HEK293 (cell line): ENCODE results near the gene PRAC2.

Experiments
- MYNN ChIP-seq: fragments of 450-650 bp; formaldehyde crosslinking; IDR thresholded peaks from 2 replicates; pipeline ENCODE4 v1.5.1; 2016; ENCODE audit warnings: missing biosample characterization, missing genetic modification characterization, borderline replicate concordance
- SCRT1 ChIP-seq: fragments of 450-650 bp; formaldehyde crosslinking; IDR thresholded peaks from 2 replicates; pipeline ENCODE4 v1.5.1; 2016; ENCODE audit warnings: missing biosample characterization, missing genetic modification characterization, borderline replicate concordance
- ZNF121 ChIP-seq: fragments of 450-650 bp; formaldehyde crosslinking; IDR thresholded peaks from 2 replicates; pipeline ENCODE4 v1.5.1; 2016; ENCODE audit warnings: missing biosample characterization, missing genetic modification characterization
- ZNF16 ChIP-seq: fragments of 450-650 bp; formaldehyde crosslinking; IDR thresholded peaks from 2 replicates; pipeline ENCODE4 v1.5.1; 2016; ENCODE audit warnings: low read depth, missing biosample characterization, missing genetic modification characterization
- ZNF280C ChIP-seq: fragments of 450-650 bp; formaldehyde crosslinking; IDR thresholded peaks from 2 replicates; pipeline ENCODE4 v1.5.1; 2016; ENCODE audit warnings: missing biosample characterization, missing genetic modification characterization
- ZNF654 ChIP-seq: fragments of 450-650 bp; formaldehyde crosslinking; IDR thresholded peaks from 2 replicates; pipeline ENCODE4 v1.5.1; 2016; ENCODE audit warnings: low read depth, missing biosample characterization, missing genetic modification characterization
- ZNF792 ChIP-seq: fragments of 450-650 bp; formaldehyde crosslinking; IDR thresholded peaks from 2 replicates; pipeline ENCODE4 v1.5.1; 2016; ENCODE audit warnings: missing biosample characterization, missing genetic modification characterization
- TF ChIP-seq, protein P1 (sequence below): fragments of 450-650 bp; formaldehyde crosslinking; IDR thresholded peaks from 2 replicates; pipeline ENCODE4 v1.5.1; 2016; ENCODE audit warnings: missing biosample characterization, missing genetic modification characterization
- TF ChIP-seq, protein P2 (sequence below): fragments of 450-650 bp; formaldehyde crosslinking; IDR thresholded peaks from 2 replicates; pipeline ENCODE4 v1.5.1; 2016; ENCODE audit warnings: missing biosample characterization, missing genetic modification characterization
- TF ChIP-seq, protein P3 (sequence below): fragments of 450-650 bp; formaldehyde crosslinking; IDR thresholded peaks from 2 replicates; pipeline ENCODE4 v1.5.1; 2016; ENCODE audit warnings: missing biosample characterization, missing genetic modification characterization

- TF ChIP-seq ZNF654 (tag by site-specific recombination) = no peak
- no peak for TF ChIP-seq ZNF280C (tag by site-specific recombination)
- TF ChIP-seq SCRT1 (tag by site-specific recombination) = no peak
- TF ChIP-seq, protein P1, sequence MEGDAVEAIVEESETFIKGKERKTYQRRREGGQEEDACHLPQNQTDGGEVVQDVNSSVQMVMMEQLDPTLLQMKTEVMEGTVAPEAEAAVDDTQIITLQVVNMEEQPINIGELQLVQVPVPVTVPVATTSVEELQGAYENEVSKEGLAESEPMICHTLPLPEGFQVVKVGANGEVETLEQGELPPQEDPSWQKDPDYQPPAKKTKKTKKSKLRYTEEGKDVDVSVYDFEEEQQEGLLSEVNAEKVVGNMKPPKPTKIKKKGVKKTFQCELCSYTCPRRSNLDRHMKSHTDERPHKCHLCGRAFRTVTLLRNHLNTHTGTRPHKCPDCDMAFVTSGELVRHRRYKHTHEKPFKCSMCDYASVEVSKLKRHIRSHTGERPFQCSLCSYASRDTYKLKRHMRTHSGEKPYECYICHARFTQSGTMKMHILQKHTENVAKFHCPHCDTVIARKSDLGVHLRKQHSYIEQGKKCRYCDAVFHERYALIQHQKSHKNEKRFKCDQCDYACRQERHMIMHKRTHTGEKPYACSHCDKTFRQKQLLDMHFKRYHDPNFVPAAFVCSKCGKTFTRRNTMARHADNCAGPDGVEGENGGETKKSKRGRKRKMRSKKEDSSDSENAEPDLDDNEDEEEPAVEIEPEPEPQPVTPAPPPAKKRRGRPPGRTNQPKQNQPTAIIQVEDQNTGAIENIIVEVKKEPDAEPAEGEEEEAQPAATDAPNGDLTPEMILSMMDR = no peak
- TF ChIP-seq ZNF792 (tag by site-specific recombination) = no peak
- no peak for TF ChIP-seq ZNF121
- TF ChIP-seq, protein P2, sequence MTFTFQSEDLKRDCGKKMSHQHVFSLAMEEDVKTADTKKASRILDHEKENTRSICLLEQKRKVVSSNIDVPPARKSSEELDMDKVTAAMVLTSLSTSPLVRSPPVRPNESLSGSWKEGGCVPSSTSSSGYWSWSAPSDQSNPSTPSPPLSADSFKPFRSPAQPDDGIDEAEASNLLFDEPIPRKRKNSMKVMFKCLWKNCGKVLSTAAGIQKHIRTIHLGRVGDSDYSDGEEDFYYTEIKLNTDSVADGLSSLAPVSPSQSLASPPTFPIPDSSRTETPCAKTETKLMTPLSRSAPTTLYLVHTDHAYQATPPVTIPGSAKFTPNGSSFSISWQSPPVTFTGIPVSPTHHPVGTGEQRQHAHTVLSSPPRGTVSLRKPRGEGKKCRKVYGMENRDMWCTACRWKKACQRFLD (tag by site-specific recombination) = no peak
- TF ChIP-seq, protein P3, sequence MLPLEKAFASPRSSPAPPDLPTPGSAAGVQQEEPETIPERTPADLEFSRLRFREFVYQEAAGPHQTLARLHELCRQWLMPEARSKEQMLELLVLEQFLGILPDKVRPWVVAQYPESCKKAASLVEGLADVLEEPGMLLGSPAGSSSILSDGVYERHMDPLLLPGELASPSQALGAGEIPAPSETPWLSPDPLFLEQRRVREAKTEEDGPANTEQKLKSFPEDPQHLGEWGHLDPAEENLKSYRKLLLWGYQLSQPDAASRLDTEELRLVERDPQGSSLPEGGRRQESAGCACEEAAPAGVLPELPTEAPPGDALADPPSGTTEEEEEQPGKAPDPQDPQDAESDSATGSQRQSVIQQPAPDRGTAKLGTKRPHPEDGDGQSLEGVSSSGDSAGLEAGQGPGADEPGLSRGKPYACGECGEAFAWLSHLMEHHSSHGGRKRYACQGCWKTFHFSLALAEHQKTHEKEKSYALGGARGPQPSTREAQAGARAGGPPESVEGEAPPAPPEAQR (tag by site-specific recombination) = no peak
- no peak for TF ChIP-seq ZNF16 (tag by site-specific recombination)
- TF ChIP-seq MYNN (tag by site-specific recombination) = no peak
Measured at GRCh38 chr17:48720266-48721008, 2.5 kb upstream of the PRAC2 start.
